Measurements from ENCODE around the gene CCDC43.

DNA sequence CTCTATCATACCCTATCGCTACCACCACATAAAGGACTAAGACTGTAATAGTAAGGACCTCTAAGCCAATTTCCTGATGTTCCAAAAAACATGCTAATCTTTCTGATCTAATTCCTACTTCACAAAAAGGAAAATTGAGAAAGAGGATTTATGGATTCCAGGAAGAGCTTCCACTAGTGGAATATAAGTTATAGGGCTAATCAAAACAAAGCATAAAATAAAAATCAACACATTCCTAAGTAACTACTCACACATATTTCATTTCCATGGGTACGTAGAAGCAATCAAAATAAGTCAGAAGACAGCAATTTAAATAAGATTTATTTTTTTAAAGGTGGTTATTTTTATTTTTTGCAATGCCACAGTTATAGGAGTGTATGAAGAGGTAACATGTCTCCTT is 12.4 kb downstream of the CCDC43 start:
- TF ChIP-seq EGR1 (IDR thresholded peaks at IDR 0.05; ENCODE audit: borderline replicate concordance, low read depth, low read length), result no peak
- TF ChIP-seq, protein P1, sequence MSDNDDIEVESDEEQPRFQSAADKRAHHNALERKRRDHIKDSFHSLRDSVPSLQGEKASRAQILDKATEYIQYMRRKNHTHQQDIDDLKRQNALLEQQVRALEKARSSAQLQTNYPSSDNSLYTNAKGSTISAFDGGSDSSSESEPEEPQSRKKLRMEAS (IDR thresholded peaks at IDR 0.05), result no peak
- TF ChIP-seq, protein P2, sequence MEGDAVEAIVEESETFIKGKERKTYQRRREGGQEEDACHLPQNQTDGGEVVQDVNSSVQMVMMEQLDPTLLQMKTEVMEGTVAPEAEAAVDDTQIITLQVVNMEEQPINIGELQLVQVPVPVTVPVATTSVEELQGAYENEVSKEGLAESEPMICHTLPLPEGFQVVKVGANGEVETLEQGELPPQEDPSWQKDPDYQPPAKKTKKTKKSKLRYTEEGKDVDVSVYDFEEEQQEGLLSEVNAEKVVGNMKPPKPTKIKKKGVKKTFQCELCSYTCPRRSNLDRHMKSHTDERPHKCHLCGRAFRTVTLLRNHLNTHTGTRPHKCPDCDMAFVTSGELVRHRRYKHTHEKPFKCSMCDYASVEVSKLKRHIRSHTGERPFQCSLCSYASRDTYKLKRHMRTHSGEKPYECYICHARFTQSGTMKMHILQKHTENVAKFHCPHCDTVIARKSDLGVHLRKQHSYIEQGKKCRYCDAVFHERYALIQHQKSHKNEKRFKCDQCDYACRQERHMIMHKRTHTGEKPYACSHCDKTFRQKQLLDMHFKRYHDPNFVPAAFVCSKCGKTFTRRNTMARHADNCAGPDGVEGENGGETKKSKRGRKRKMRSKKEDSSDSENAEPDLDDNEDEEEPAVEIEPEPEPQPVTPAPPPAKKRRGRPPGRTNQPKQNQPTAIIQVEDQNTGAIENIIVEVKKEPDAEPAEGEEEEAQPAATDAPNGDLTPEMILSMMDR (IDR thresholded peaks at IDR 0.05; ENCODE audit: control extremely low read depth in 1 of 3, insufficient read depth in 1 of 3, low read depth in 1 of 3, low read length in 3 of 3), result no peak
- TF ChIP-seq TAF1 (IDR thresholded peaks at IDR 0.05; ENCODE audit: low read depth, low read length), result no peak
- no peak for TF ChIP-seq POLR2A (IDR thresholded peaks at IDR 0.05; ENCODE audit: control extremely low read depth in 1 of 2, low read depth in 2 of 2, low read length in 2 of 2)
- no peak for TF ChIP-seq EZH2 (IDR thresholded peaks at IDR 0.05; ENCODE audit: low read depth, low read length, severe bottlenecking)
- TF ChIP-seq SIN3A (conservative IDR thresholded peaks at IDR 0.05 in 1 of 2, IDR thresholded peaks at IDR 0.05 in 1 of 2; ENCODE audit: low read depth in 1 of 2, low read length in 2 of 2), result no peak
- TF ChIP-seq BCL11A (IDR thresholded peaks at IDR 0.05; ENCODE audit: low read depth in 2 of 2, low read length in 2 of 2), result no peak
- TF ChIP-seq BACH1 (IDR thresholded peaks at IDR 0.05; ENCODE audit: low read length), result no peak
- no peak for TF ChIP-seq ASH2L (IDR thresholded peaks at IDR 0.05; ENCODE audit: low read length)
- TF ChIP-seq CEBPB (IDR thresholded peaks at IDR 0.05; ENCODE audit: low read depth, low read length), result no peak
- no peak for TF ChIP-seq TBP (IDR thresholded peaks at IDR 0.05; ENCODE audit: low read depth, low read length)
- no peak for TF ChIP-seq EP300 (IDR thresholded peaks at IDR 0.05; ENCODE audit: borderline replicate concordance in 1 of 2, low read depth in 2 of 2, low read length in 2 of 2)
